Neural progenitor cell (in vitro differentiated cells): Measurements from ENCODE around the gene NPIPB4.
"Not testable (repeated sequence)": the region's sequence is repeated elsewhere in the genome, so short reads cannot be mapped to it uniquely, and the experiment has no call there.

Experiments used
- CTCF ChIP-seq: fragments of 200-600 bp; sonication (generic); IDR thresholded peaks from 2 replicates; pipeline ENCODE4 v1.5.1; 2017; ENCODE audit warnings: antibody characterized with exemption, mild to moderate bottlenecking
- EZH2 ChIP-seq: fragments of 200-600 bp; sonication (generic); IDR thresholded peaks from 2 replicates; pipeline ENCODE4 v1.6.1; 2017; ENCODE audit warnings: antibody characterized with exemption, mild to moderate bottlenecking, moderate library complexity
- EZH2phosphoT487 ChIP-seq: fragments of 200-600 bp; sonication (generic); IDR thresholded peaks from 2 replicates; pipeline ENCODE4 v1.6.1; 2017; ENCODE audit warnings: antibody characterized with exemption

GRCh38 chr16:21881988-21882387 lies 24.4 kb upstream of the NPIPB4 start:
- TF ChIP-seq CTCF, EZH2phosphoT487, EZH2: not testable (repeated sequence)
